Activated T-cell treated with anti-CD3 and anti-CD28 coated beads, Interleukin-2, amount 50 U/mL, for 4 hours (primary cell): Measurements from ENCODE around the gene AGER. TPM values are rescaled to one million over a fixed set of nuclear protein-coding genes. Genes with fewer than 3 reads are reported as not detected.

ENCODE experiments used
- ATAC-seq, 2 donors: fragments of 200-7000 bp; cut with Tn5 transposase; one replicate each; pipeline ENCODE4 v1.10.0; 2021
- DNase-seq: peaks from one replicate; pipeline ENCODE4 v3.0.0-alpha.2; 2020
- H3K27me3 Mint-ChIP-seq: one replicate; pipeline ENCODE4 v1.8.0; 2021; ENCODE audit warnings: low read depth, mixed read lengths
- H3K36me3 Mint-ChIP-seq: one replicate; pipeline ENCODE4 v1.8.0; 2022; ENCODE audit warnings: mixed read lengths; ENCODE audit not compliant: insufficient read depth
- H3K4me1 Mint-ChIP-seq: one replicate; pipeline ENCODE4 v1.8.0; 2021; ENCODE audit warnings: low read depth, mixed read lengths
- H3K4me3 Mint-ChIP-seq: one replicate; pipeline ENCODE4 v1.8.0; 2021; ENCODE audit warnings: mild to moderate bottlenecking, moderate library complexity, mixed read lengths
- H3K9me3 Mint-ChIP-seq: one replicate; pipeline ENCODE4 v1.8.0; 2021; ENCODE audit warnings: mixed read lengths
- total RNA-seq, 3 donors: library from RNA; stranded (reverse); gene quantifications; one replicate each; pipeline ENCODE4 v1.2.1, GENCODE V29; 2021

AGER gene
- total RNA-seq, 3 donors from 2014 or later = 8.9 to 14.7 (median 13.0) TPM

DNA sequence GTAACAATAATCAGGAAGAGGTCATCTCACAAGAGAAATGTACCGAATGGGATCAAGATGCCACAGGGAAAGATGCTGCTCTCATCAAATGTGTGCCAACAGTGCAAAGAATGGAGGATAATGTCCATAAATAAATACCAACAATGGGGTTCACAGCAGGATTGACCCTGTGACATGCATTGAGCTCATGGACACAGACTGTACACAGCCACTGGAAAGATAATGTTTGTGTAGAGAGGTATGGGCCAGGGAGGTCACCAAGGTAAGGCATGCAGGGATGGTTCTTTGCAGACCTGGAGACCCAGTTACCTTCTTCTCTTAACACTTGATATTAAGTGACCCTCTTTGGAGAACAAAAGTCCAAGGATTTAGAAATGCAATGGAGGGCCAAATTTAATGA lies 9.6 kb downstream of the AGER start:
- no peak for ATAC-seq
- no peaks in the 10 kb centered on the region for H3K9me3 Mint-ChIP-seq
- DNase-seq = no peak
- peak overlapping the region; percentile 92 for H3K4me3 Mint-ChIP-seq
- peaks cover 54% of the 10 kb centered on the region for H3K4me1 Mint-ChIP-seq
- peaks cover 10% of the 10 kb centered on the region for H3K36me3 Mint-ChIP-seq
- H3K27me3 Mint-ChIP-seq = no peaks in the 10 kb centered on the region

DNA sequence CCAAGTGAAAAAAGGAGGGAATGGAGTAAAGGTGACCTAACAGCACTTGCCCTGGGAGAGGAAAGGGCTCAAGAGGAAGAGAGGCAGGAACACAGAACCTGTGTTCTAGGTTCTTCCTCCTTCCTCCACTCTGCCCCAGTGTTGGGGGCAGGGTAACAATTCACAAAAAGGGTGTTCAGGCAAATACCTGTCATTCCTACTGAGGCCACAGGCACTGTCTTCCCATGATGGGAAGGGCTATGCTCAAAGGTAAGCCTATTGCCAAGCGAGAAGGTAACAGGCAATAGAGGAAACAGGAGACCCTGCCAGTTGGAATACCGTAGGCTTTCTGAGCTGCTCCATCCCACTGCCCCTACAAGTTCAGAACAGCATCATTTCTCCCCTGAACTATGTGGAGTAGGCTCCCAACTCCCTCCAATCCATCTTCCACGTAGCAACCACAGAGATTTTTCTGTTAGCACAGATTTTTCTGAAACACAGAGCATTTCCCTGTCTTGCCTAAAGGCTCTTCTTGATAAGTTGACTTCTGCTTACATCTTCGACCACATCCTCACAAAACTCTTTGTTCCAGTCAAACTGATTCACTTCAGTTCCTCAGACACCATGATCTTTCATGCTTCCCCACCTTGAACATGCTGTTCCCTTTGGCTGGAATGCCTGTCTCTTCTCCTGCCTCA lies 10.9 kb downstream of the AGER start:
- no peak for ATAC-seq
- H3K4me3 Mint-ChIP-seq = peak overlapping the region; percentile 19
- H3K36me3 Mint-ChIP-seq = peaks cover 12% of the 10 kb centered on the region
- H3K27me3 Mint-ChIP-seq = no peaks in the 10 kb centered on the region
- no peaks in the 10 kb centered on the region for H3K9me3 Mint-ChIP-seq
- H3K4me1 Mint-ChIP-seq = peaks cover 44% of the 10 kb centered on the region
- DNase-seq = no peak

DNA sequence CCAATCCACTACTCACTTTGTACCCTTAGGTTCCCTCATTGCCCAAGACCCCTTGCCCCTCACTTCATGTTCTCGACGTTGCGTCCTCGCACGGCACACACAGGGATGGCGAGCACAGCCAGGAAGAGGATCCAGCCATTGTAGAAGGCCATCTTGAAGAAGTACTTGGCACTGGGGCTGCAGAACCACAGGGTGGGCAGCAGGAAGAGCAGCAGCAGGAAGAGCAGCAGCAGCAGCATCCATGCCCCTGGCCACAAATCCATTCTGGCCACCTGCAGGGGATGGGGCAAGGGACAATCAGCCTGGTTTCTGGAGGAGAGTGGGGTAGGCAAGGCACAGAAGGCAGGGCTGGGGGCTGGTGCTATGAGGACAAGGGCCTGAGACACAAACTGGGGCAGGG lies 12.8 kb downstream of the AGER start:
- no peaks in the 10 kb centered on the region for H3K9me3 Mint-ChIP-seq
- H3K4me3 Mint-ChIP-seq = no peak overlapping the region
- peaks cover 19% of the 10 kb centered on the region for H3K36me3 Mint-ChIP-seq
- no peak for DNase-seq
- H3K27me3 Mint-ChIP-seq = no peaks in the 10 kb centered on the region
- ATAC-seq = no peak
- peaks cover 30% of the 10 kb centered on the region for H3K4me1 Mint-ChIP-seq

DNA sequence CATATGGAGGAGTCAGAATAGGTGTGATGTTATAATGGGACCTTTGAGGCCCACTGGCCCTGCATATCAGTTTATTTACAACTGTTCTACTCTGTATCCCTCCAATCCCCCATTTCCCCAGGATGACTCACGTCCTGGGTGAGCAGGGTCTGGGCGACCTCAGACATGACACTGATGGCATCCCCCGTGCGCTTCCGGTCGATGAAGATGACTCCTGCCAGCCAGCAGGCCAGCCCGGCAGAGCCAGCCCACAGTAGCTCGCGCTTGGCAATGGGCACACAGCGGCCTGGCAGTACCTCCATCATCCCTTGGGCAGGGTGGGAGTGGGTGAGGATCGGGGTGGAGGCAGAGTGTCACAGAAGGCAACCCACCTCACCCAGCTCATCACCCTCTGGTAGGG lies 13.8 kb downstream of the AGER start:
- no peaks in the 10 kb centered on the region for H3K9me3 Mint-ChIP-seq
- no peaks in the 10 kb centered on the region for H3K27me3 Mint-ChIP-seq
- ATAC-seq (no peak), DNase-seq (no peak)
- no peak overlapping the region for H3K4me3 Mint-ChIP-seq
- peaks cover 19% of the 10 kb centered on the region for H3K36me3 Mint-ChIP-seq
- peaks cover 27% of the 10 kb centered on the region for H3K4me1 Mint-ChIP-seq

DNA sequence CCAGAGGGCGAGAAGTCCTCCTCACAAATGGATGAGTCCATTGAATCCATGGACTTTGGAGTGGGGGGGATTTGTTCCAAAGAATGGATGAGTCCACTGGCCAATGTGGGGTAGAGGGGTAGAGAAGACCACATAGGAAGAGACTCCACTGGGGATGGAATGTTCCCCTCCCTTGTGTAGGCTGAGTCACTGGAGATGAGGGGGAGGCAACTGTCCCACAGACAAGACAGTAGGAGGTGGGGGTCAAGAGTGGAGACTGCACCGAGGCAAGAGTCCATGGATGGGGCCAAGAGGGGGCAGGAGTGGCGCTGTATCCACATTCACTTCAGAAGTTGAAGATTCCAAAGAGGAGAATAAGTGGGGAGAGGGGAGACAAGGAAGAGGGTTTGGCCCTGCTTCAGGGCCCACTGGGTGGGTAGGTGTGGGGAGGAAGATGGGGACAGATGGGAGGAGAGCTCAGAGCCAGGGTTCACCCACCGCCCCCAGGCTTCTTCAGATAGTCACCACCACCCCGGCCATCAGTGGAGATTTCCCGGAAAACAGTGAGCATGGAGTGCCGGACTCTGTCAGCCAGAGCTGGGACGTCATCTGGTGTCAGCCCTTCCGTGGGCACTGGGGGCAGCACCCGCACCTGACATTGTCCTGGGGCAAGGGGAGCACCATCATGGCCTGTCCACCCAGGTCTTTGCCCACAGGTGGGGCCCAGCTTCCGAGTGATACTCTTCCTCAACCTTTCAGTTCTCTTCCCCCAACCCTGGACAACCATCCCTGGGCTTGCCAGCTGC lies 15.1 kb downstream of the AGER start:
- Mint-ChIP-seq H3K4me3 (no peak overlapping the region), H3K4me1 (peaks cover 15% of the 10 kb centered on the region), H3K27me3 (no peaks in the 10 kb centered on the region), H3K9me3 (no peaks in the 10 kb centered on the region), H3K36me3 (peaks cover 19% of the 10 kb centered on the region)
- ATAC-seq = no peak
- DNase-seq = no peak

DNA sequence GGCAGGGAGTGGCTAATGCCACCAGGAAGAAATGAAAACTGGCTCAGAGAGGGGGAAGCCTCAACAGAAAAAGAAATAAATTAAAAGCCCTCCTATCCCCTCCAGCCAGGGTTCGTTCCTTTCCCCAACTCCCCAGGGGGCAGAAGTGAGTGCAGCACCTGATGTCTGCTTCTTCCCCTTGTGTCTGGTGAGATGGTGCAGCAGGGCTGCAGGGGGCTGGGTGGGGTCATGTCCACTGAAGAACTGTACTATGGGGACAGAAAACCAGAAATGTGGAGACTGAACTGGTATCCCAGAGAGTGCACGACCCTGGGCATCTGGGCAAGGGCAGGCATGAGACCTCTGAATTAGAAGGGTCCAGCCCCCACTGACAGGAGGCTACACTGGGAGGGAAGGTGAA lies 15.7 kb downstream of the AGER start:
- Mint-ChIP-seq H3K9me3 (no peaks in the 10 kb centered on the region), H3K36me3 (peaks cover 19% of the 10 kb centered on the region), H3K27me3 (no peaks in the 10 kb centered on the region), H3K4me3 (no peak overlapping the region), H3K4me1 (peaks cover 9% of the 10 kb centered on the region)
- DNase-seq (no peak), ATAC-seq (no peak)

DNA sequence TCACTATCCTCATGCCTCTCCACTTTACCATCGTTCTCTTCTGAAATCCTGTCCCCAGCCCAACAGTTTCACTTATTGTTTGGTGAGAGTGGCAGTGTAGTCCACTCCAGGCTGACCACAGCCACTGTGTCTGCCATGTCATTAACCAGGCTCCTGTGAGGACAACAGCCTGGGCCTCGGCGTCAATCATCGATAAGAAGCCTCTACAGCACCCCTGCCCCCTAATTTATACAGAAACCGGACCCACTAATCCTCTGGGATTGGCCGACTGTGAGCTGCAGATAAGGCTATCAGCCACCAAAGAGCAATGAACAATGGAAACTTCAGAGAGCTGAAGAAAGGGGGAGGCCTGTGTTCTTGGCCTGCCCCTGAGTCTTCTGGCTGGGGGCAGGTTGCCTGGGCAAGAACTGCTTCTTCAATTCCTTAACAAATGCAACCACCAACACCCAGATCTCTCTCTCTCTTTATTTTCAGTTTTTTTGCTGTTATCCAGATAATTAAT lies 16.2 kb downstream of the AGER start:
- Mint-ChIP-seq H3K27me3 (no peaks in the 10 kb centered on the region), H3K4me1 (peaks cover 3% of the 10 kb centered on the region), H3K9me3 (no peaks in the 10 kb centered on the region), H3K4me3 (no peak overlapping the region), H3K36me3 (peaks cover 19% of the 10 kb centered on the region)
- no peak for ATAC-seq
- no peak for DNase-seq

DNA sequence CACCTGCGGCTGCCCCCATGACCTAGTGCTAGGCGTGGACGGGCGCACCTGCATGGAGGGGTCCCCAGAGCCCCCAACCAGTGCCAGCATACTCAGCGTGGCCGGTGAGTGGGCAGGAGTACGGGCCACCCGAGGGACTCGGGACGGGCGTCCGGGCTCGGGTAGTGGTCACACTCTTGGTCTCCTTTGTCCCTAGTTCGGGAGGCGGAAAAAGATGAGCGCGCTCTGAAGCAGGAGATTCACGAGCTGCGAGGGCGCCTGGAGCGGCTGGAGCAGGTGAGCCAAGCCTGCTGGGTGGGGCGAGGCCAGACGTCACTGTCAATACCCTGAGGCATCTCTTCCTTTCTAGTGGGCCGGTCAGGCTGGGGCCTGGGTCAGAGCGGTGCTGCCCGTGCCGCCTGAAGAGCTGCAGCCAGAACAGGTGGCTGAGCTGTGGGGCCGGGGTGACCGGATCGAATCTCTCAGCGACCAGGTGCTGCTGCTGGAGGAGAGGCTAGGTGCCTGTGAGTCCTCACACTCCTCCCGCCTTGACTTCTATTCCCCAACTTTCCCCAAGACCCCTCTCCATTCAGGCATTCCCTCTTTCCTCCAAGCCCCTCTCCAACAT lies 16.8 kb downstream of the AGER start:
- no peak for DNase-seq
- no peaks in the 10 kb centered on the region for H3K27me3 Mint-ChIP-seq
- H3K36me3 Mint-ChIP-seq = peaks cover 19% of the 10 kb centered on the region
- H3K9me3 Mint-ChIP-seq = no peaks in the 10 kb centered on the region
- H3K4me3 Mint-ChIP-seq = no peak overlapping the region
- no peak for ATAC-seq
- no peaks in the 10 kb centered on the region for H3K4me1 Mint-ChIP-seq

DNA sequence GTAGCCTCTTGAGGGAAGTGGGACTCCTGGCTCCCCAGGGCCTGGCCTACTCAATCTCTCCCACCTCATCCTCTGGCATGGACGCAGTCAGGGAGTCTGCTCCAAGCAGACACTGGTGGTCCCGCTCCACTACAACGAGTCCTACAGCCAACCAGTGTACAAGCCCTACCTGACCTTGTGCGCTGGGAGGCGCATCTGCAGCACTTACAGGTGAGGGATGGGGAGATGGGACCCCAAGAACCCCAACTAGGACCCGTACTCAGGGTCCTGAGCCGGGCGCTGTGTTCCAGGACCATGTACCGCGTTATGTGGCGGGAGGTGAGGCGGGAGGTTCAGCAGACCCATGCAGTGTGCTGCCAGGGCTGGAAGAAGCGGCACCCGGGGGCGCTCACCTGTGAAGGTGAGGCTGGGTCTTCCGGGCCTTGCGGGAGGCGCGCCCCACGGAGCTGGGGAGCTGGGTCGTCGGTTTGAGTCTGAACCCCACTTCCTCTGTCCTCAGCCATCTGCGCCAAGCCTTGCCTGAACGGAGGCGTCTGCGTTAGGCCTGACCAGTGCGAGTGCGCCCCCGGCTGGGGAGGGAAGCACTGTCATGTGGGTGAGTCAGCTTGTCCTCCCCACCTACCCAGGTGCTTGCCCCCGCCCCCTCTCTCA lies 17.5 kb downstream of the AGER start:
- H3K9me3 Mint-ChIP-seq = no peaks in the 10 kb centered on the region
- ATAC-seq (no peak), DNase-seq (no peak)
- no peaks in the 10 kb centered on the region for H3K4me1 Mint-ChIP-seq
- H3K36me3 Mint-ChIP-seq = peaks cover 19% of the 10 kb centered on the region
- H3K27me3 Mint-ChIP-seq = no peaks in the 10 kb centered on the region
- H3K4me3 Mint-ChIP-seq = no peak overlapping the region

DNA sequence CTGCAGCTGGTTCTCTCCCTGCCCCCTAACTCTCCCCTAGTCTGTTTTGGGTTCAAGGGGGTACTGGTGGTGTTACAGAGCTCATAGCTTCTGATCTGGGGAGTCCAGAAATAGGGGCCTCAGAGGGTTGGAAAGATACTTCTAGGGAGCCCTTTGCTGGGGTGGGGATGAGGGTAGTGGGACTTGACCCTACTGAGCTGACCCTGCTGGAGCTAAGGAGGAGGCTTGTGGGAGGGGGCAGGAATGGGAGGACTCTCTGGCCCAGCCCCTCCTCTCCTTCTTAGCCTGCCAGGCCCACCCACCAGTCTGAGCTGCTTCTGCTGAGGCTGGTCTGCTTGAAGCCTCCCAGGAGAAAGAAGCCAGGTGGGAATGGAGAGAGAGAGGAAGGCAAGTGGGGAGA lies 19.8 kb downstream of the AGER start, which contains the start of gene EGFL8:
EGFL8 (plus strand) TSS at position 301 of the 400 bp plus-strand sequence. CDS start 1,571 bp downstream, outside the sequence.
- ATAC-seq (no peak), DNase-seq (no peak)
- Mint-ChIP-seq H3K4me3 (no peak within 1 kb of the TSS), H3K27me3 (no peaks in the 10 kb centered on the region), H3K36me3 (peaks cover 8% of the 10 kb centered on the region), H3K4me1 (no peaks in the 10 kb centered on the region), H3K9me3 (no peaks in the 10 kb centered on the region)

DNA sequence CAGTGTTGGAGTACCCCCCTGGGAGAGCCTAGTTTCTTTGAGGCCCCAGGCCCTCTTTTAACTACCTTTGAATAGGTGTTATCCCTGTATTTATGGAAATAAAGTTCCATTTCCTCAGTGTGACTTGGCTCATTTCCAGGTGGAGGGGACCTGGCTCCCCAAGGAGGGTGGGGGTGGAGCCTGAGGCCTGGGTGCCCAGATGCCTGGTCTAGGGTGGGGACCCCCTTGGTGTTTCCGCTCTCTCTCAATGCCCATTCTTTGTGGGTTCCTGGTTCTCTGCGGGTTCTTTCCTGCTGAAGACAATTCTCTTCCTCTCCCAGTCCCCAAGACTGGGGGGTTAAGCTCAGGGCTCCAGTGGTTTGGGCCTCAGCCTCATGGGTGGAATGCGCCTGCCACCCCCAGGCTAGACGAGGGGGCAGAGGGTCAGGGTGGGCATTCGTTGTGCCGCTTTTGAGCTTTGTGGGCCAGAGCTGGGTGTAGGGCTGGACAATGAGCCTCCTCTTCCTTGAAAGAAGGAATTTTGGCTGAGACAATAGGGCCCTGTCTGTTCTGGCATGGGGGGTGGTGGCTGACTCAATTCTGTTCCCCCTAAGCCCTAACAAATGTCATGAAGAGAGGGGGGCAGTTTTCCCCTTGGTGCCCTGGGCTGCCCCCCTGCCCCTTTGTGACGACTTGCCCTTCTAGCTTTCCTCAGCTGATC lies 20.3 kb downstream of the AGER start:
- Mint-ChIP-seq H3K36me3 (peaks cover 8% of the 10 kb centered on the region), H3K4me3 (no peak overlapping the region), H3K9me3 (no peaks in the 10 kb centered on the region), H3K4me1 (no peaks in the 10 kb centered on the region), H3K27me3 (no peaks in the 10 kb centered on the region)
- DNase-seq (no peak), ATAC-seq (no peak)

DNA sequence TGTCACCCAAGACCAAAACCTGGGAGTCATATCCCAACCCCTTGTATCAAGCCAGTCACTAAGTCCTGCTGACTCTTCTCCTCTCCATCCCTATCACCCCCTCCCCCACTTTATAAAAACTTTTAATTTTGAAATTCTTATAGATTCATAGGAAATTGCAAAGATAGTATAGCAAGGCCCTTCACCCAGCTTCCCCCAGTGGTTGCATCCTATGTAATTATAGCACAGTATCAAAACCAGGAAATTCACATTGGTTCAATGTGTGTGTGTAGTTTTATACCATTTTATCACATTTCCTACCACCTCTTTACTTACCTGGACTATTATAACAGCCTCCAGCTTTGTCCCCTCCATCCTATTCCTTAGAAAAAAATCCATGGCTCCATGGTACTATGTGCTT lies 26.0 kb downstream of the AGER start:
- Mint-ChIP-seq H3K9me3 (no peaks in the 10 kb centered on the region), H3K4me1 (peaks cover 23% of the 10 kb centered on the region), H3K4me3 (no peak overlapping the region), H3K36me3 (peaks cover 12% of the 10 kb centered on the region), H3K27me3 (no peaks in the 10 kb centered on the region)
- ATAC-seq = no peak
- DNase-seq = no peak

DNA sequence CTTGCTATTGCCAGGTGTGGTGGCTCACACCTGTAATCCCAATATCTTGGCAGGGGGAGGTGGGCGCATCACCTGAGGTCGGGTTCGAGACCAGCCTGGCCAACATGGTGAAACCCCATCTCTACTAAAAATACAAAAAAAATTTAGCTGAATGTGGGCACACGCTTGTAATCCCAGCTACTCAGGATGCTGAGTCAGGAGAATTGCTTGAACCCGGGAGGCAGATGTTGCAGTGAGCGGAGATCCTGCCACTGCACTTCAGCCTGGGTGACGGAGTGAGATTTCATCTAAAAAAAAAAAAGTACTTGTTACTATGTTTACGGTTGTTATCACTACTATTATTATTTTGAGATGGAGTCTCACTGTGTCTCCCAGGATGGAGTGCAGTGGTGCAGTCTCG lies 27.2 kb downstream of the AGER start:
- Mint-ChIP-seq H3K9me3 (no peaks in the 10 kb centered on the region), H3K36me3 (peaks cover 12% of the 10 kb centered on the region), H3K4me3 (no peak overlapping the region), H3K4me1 (peaks cover 33% of the 10 kb centered on the region), H3K27me3 (peaks cover 3% of the 10 kb centered on the region)
- DNase-seq (no peak), ATAC-seq (no peak)
